Measurements from ENCODE around the gene FSIP1.

FSIP1 gene

DNA sequence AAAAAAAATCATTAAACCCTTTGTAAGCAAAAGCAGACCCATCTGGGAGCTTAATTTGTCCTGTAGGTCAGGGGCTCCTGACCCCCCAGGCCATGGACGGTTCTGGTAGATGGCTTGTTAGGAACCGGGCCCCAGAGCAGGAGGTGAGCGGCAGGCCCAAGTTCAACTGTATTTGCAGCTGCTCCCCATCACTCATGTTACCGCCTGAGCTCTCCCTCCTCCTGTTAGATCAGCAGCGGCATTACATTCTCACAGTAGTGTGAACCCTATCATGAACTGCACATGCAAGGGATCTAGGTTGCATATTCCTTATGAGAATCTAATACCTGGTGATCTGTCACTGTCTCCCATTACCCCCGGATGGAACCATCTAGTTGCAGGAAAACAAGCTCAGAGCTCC, 60.7 kb downstream of the FSIP1 start:
- Histone ChIP-seq H3K9me2 (ENCODE audit: low read depth, low read length) (no peaks in the 10 kb centered on the region), H3K4me3 (ENCODE audit: low read depth, low read length, poor library complexity, severe bottlenecking) (no peak overlapping the region), H2AFZ (ENCODE audit: low read length) (no peak overlapping the region), H3K36me3 (ENCODE audit: insufficient read depth, low read length) (no peaks in the 10 kb centered on the region), H3K79me2 (ENCODE audit: insufficient read depth, low read length) (no peaks in the 10 kb centered on the region), H3K9me3 (ENCODE audit: low read length) (no peaks in the 10 kb centered on the region), H3K27ac (ENCODE audit: low read depth, low read length, poor library complexity, severe bottlenecking) (no peak overlapping the region), H3K27me3 (ENCODE audit: insufficient read depth, low read length) (0 out of 2 replicates have a peak, but pooled peaks cover 3% of the 10 kb centered on the region), H3K4me2 (ENCODE audit: low read length) (no peak overlapping the region), H3K4me1 (ENCODE audit: insufficient read depth, low read length, severe bottlenecking) (no peaks in the 10 kb centered on the region), H3K9ac (ENCODE audit: low read length) (no peak overlapping the region), H4K20me1 (ENCODE audit: insufficient read depth, low read length) (no peaks in the 10 kb centered on the region), H3F3A (ENCODE audit: insufficient read depth, low read length) (no peaks in the 10 kb centered on the region)
- TF ChIP-seq, protein P1, sequence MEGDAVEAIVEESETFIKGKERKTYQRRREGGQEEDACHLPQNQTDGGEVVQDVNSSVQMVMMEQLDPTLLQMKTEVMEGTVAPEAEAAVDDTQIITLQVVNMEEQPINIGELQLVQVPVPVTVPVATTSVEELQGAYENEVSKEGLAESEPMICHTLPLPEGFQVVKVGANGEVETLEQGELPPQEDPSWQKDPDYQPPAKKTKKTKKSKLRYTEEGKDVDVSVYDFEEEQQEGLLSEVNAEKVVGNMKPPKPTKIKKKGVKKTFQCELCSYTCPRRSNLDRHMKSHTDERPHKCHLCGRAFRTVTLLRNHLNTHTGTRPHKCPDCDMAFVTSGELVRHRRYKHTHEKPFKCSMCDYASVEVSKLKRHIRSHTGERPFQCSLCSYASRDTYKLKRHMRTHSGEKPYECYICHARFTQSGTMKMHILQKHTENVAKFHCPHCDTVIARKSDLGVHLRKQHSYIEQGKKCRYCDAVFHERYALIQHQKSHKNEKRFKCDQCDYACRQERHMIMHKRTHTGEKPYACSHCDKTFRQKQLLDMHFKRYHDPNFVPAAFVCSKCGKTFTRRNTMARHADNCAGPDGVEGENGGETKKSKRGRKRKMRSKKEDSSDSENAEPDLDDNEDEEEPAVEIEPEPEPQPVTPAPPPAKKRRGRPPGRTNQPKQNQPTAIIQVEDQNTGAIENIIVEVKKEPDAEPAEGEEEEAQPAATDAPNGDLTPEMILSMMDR (IDR thresholded peaks at IDR 0.05; ENCODE audit: low read length): no peak
- TF ChIP-seq EZH2 (IDR thresholded peaks at IDR 0.05; ENCODE audit: borderline replicate concordance, low read length): no peak

DNA sequence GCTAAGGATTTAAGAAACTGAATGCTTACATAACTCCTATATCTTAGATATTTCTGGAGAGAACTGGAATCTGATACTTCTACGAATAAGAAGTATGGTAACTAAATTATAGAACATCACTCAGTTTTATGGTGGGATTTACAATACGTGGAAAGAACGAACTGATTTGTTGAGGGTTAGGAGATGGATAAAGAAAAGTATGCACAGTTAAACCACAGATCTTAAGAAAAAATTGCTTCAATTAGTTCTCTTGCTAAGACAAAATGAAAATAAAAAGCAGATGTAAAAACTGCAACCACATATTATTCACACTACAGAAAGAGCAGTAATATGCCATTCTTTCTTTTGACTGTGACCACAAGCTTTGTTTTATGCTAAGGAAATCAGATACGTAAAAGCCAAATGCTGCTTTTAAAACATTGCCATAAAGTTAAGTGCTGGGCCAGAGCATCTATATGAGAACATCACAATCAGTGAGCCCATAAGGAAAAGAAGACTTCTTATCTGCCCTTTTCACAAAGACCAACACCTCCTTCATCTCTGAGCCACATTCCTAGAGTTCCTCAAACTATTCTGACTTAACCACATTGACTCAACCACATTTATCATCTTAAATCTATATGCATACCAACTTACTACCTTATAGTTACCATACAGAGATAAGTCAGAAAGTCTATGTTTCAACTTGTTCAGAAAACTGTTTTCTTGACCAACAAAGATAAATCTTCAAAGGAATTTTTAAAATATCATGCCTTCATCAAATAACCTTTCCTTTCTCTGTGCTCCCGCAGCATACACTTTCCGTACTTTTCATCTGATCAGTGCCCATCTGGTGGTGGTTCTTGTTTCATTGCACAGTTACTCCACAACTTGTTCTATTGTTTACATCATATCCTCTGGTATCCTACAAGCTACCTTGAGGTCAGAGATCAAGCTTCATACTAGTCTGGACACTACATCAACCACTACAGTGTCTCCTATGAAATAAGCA, 61.7 kb downstream of the FSIP1 start:
- Histone ChIP-seq H3K79me2 (ENCODE audit: insufficient read depth, low read length) (no peaks in the 10 kb centered on the region), H3K9ac (ENCODE audit: low read length) (no peak overlapping the region), H3F3A (ENCODE audit: insufficient read depth, low read length) (no peaks in the 10 kb centered on the region), H3K4me3 (ENCODE audit: low read depth, low read length, poor library complexity, severe bottlenecking) (no peak overlapping the region), H2AFZ (ENCODE audit: low read length) (no peak overlapping the region), H3K4me2 (ENCODE audit: low read length) (no peak overlapping the region), H3K9me3 (ENCODE audit: low read length) (no peaks in the 10 kb centered on the region), H4K20me1 (ENCODE audit: insufficient read depth, low read length) (no peaks in the 10 kb centered on the region), H3K27ac (ENCODE audit: low read depth, low read length, poor library complexity, severe bottlenecking) (no peak overlapping the region), H3K36me3 (ENCODE audit: insufficient read depth, low read length) (no peaks in the 10 kb centered on the region), H3K27me3 (ENCODE audit: insufficient read depth, low read length) (0 out of 2 replicates have a peak, but pooled peaks cover 3% of the 10 kb centered on the region), H3K9me2 (ENCODE audit: low read depth, low read length) (no peaks in the 10 kb centered on the region), H3K4me1 (ENCODE audit: insufficient read depth, low read length, severe bottlenecking) (no peaks in the 10 kb centered on the region)
- TF ChIP-seq EZH2 (IDR thresholded peaks at IDR 0.05; ENCODE audit: borderline replicate concordance, low read length): no peak
- TF ChIP-seq, protein P1 (IDR thresholded peaks at IDR 0.05; ENCODE audit: low read length): no peak

DNA sequence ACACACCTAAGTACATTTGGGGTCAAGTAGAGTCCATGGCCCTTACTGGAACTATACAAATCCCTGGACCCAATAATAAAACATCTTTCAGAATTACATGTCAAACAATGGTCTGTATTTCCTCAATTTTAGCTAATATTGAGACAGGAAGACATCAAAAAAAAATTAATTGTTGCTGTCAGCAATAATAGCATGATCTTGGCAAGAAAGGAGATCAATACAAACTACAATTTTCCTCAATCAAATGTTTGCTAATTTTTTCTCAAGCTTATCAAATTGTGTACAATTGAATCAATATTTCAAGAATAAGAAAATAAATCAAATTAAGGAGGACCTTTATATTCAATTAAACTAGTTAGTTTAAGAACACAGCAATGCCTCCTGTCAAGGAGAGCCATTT, 62.6 kb downstream of the FSIP1 start:
- H3K4me1 ChIP-seq (ENCODE audit: insufficient read depth, low read length, severe bottlenecking): no peaks in the 10 kb centered on the region
- no peak overlapping the region for H3K27ac ChIP-seq (ENCODE audit: low read depth, low read length, poor library complexity, severe bottlenecking)

More for the DNA sequence above, 62.6 kb downstream of the FSIP1 start:
- no peak for TF ChIP-seq EZH2 (IDR thresholded peaks at IDR 0.05; ENCODE audit: borderline replicate concordance, low read length)
- TF ChIP-seq, protein P1 (IDR thresholded peaks at IDR 0.05; ENCODE audit: low read length): no peak
- Histone ChIP-seq H3K27me3 (ENCODE audit: insufficient read depth, low read length) (0 out of 2 replicates have a peak, but pooled peaks cover 3% of the 10 kb centered on the region), H4K20me1 (ENCODE audit: insufficient read depth, low read length) (no peaks in the 10 kb centered on the region), H3K9me2 (ENCODE audit: low read depth, low read length) (no peaks in the 10 kb centered on the region), H3K4me3 (ENCODE audit: low read depth, low read length, poor library complexity, severe bottlenecking) (no peak overlapping the region), H3K9me3 (ENCODE audit: low read length) (no peaks in the 10 kb centered on the region), H2AFZ (ENCODE audit: low read length) (no peak overlapping the region), H3K9ac (ENCODE audit: low read length) (no peak overlapping the region), H3F3A (ENCODE audit: insufficient read depth, low read length) (no peaks in the 10 kb centered on the region), H3K4me2 (ENCODE audit: low read length) (no peak overlapping the region), H3K36me3 (ENCODE audit: insufficient read depth, low read length) (no peaks in the 10 kb centered on the region), H3K79me2 (ENCODE audit: insufficient read depth, low read length) (no peaks in the 10 kb centered on the region)
